ENCODE data around the gene SLFN11.
"Not testable (repeated sequence)": the region's sequence is repeated elsewhere in the genome, so short reads cannot be mapped to it uniquely, and the experiment has no call there.

Gene SLFN11

GRCh38 chr17:35368081-35368830 lies 5.2 kb downstream of the SLFN11 start:
- H3K4me3 ChIP-seq (ENCODE audit: low read depth, low read length), result no peak overlapping the region

GRCh38 chr17:35361027-35361426 lies 12.4 kb downstream of the SLFN11 start:
- DNase-seq (ENCODE audit: low read depth), result no peak
- no peak overlapping the region for H3K4me3 ChIP-seq (ENCODE audit: low read depth, low read length)

More at GRCh38 chr17:35368081-35368830, 5.2 kb downstream of the SLFN11 start:
- DNase-seq (ENCODE audit: low read depth), result no peak

DNA sequence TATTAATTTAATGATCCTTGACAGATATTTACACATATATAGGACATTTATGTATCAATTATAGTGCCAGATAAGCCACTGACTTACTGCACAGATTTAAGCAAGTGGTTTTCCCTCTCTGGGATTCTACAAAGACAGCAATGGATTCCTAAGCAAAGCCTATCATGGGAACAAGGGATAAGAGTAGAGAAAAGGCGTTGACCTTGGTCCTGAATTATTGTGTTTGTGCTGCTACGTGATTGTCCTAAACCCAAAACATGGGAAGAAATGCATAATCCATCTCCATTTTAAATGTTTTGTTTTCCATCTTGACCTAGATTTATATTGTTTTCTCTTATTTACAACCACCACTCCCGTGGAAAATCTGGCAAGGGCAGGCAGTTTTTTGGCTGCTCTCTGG lies 14.0 kb downstream of the SLFN11 start:
- H3K4me3 ChIP-seq (ENCODE audit: low read depth, low read length), result no peak overlapping the region

GRCh38 chr17:35352284-35352683 lies 21.1 kb downstream of the SLFN11 start:
- no peak for DNase-seq (ENCODE audit: low read depth)
- H3K4me3 ChIP-seq (ENCODE audit: low read depth, low read length), result no peak overlapping the region

More for the DNA sequence above, 14.0 kb downstream of the SLFN11 start:
- no peak for DNase-seq (ENCODE audit: low read depth)

GRCh38 chr17:35350493-35350892 lies 22.9 kb downstream of the SLFN11 start:
- H3K4me3 ChIP-seq (ENCODE audit: low read depth, low read length), result no peak overlapping the region
- DNase-seq (ENCODE audit: low read depth), result no peak

DNA sequence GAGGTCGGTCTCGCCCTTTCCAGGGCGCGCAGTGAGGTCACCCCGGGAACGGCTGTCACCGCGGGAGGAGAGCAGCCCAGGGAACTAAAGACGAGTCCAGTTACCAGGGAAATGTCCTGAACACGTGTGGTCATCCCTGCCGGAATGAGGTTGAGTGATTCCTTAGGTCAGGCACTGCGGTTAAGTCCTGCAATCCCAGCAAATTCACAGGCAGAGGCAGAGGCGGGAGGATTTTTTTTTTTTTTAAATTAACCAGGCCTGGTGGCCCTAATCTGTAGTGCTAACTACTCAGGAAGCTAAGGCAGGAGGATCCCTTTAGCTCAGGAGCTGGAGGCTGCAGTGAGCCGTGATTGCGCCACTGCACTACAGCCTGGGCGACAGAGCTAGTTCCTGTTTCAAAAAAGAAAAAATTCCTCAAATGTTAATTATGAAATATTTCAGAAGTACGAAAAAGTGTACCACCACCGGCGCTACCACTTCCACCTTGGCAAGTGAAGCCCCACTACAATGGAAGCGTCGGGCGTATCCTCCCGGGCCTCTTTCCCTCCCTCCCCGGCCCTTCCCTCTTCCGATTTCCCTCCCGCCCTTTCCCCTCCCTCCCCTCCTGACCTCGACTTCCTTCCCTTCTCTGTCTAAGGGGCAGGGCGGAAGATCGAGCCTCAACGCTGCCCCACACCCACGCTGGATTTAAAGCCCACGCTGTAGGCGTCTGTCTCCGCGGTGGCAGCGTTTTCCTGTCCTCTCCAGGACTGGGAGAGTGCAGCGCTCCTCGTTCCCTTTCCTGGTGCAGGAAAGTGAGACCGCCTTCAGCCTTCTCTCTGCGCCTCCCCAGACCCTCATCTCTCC lies 27.3 kb downstream of the SLFN11 start:
- H3K4me3 ChIP-seq (ENCODE audit: low read depth, low read length), result peak overlapping the region; percentile 38

DNA sequence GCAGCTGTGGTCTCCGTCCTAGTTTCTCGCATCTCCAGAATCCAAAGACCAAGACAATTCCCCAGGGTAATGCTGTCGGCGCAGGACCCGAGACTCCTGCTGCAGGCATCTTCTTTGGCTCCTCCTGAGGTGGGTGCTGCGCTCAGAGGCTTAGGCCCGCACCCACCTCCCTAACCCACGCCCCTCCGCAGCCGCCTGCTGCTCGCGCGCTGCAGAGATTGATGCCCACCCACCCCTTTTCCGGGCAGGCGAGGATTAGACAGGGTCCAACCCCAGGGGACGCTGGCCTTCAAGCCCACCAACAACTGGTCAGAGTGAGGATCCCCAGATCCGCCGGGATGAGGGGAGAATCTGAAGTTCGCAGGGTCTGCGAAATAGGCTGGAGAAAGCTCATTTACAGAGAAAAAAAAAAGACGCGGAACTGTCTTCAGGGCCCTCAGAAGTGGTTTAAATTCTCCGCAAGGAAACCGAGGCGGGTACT lies 27.9 kb downstream of the SLFN11 start:
- DNase-seq (ENCODE audit: low read depth), result no peak
- H3K4me3 ChIP-seq (ENCODE audit: low read depth, low read length), result peak overlapping the region; percentile 38

More for the DNA sequence above, 27.3 kb downstream of the SLFN11 start:
- DNase-seq (ENCODE audit: low read depth), result peak; percentile 15

DNA sequence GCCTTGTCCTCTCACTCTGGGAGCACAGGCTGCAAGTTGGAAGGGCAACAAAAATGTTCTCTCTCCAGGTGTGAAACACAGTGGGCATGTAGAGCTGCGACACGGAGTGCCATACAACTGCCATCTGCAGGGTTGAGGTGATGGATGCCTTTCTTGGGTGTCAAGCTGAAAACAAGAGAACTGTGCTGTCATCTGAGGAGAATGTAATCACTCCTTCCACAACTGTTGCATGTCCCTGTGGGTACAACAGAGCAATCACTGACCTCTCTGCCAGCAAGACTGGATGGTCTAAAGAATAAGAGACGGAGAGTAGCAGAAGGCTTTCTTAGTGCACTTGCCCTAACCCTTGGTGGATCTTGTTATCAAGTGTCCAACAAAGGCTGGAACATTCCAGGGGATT lies 29.2 kb downstream of the SLFN11 start:
- no peak for DNase-seq (ENCODE audit: low read depth)
- H3K4me3 ChIP-seq (ENCODE audit: low read depth, low read length), result no peak overlapping the region

DNA sequence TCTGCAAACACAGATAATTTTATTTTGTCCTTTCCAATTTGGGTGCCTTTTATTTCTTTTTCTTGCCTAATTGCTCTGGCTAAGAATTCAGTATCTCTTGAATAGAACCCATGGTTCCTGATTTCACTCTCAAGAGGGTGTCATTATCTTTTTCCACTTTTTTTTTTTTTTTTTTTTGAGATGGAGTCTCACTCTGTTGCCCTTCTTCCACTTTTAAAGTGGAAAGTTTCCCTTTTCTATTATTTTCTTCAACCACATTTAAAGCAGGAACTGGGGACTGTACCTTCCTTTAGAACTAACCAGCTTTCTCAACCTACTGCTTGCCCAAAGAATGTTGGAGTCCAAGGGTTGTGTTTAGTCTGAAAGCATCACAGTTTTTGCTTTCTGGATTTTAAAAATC lies 31.1 kb downstream of the SLFN11 start:
- no peak for DNase-seq (ENCODE audit: low read depth)
- no peak overlapping the region for H3K4me3 ChIP-seq (ENCODE audit: low read depth, low read length)

DNA sequence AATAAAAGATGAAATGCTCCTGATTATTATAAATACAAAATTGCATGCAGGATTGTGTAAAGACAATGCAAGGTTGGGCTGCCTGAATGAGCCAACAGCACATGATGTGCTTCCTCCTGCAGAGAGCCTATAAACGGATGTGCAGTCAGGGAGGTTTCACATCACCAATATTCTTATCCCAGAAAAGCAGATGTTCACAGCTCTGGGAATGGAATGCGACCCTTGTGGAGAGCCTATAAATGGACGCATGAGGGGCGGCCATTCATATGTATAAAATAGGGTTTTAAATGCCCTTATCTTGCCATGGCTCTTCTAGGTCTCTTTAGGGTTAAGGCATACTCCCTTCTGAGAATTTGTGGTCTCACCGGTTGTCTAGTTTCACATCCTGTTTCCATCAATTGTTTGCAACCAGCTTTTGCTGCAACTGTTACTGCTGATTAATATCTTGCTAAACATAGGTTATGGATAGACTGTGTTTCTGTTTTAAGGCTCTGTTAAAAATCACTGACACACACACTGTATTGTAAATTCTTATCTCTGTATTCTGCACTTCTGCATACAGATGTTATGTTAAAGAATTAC lies 31.9 kb downstream of the SLFN11 start:
- H3K4me3 ChIP-seq (ENCODE audit: low read depth, low read length), result no peak overlapping the region
- no peak for DNase-seq (ENCODE audit: low read depth)

DNA sequence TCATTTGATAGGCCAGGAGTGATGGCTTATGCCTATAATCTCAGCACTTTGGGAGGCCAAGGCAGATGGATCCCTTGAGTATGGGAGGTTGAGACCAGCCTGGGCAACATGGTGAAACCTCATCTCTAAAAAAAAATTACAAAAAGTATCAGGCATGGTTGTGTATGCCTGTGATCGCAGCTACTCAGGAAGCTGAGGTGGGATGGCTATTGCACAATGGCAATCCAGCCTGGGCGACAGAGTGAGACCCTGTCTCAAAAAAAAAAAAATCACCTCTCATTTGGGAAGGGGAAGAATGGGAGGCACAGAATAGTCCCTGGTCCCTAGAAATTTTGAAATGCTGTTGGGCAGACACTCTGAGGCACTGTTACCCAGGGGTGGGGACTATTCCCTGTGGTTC lies 35.2 kb downstream of the SLFN11 start:
- no peak for DNase-seq (ENCODE audit: low read depth)
- no peak overlapping the region for H3K4me3 ChIP-seq (ENCODE audit: low read depth, low read length)

DNA sequence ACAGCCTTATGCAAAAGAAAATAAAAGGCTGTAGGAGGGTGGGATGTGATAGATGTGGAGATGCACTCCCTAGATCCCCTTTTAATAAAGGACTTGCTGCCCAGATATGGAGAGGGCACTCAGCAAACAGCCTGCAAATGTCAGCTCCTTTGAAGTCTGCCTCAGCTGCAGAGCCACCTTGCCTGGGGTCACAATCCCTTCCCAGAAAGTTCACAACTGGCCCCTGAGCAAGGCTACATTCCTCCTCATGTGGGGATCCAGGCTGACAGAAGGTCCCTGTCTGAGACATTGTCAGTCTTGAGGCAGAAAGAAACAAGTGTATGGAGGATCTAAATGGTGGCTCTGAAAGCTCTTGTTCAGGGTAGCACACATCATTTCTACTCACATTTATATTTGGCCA lies 36.1 kb downstream of the SLFN11 start:
- no peak for DNase-seq (ENCODE audit: low read depth)
- no peak overlapping the region for H3K4me3 ChIP-seq (ENCODE audit: low read depth, low read length)

- not testable (repeated sequence) for H3K4me3 ChIP-seq (ENCODE audit: low read depth, low read length); DNase-seq (ENCODE audit: low read depth)
Measured at GRCh38 chr17:35333578-35333977, 39.8 kb downstream of the SLFN11 start.

DNA sequence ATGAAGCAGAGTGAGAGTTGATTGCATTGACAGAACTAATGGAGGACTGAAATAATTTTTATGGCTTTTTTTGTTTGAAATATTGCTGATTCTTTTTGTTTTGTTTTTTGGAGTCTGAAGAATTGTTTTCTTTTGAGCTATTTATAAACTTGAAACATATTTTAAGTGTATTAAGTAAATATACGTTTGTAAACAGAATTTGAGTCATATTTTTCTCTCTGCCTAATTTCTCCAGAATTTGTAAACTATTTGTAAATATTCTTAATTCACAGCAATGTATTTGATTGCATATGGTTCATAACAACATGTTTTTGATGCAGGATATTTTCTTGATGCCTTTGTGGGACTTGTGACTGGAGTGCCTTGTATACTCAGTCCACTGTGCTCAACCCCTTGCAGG lies 50.7 kb downstream of the SLFN11 start:
- no peak for DNase-seq (ENCODE audit: low read depth)
- no peak overlapping the region for H3K4me3 ChIP-seq (ENCODE audit: low read depth, low read length)

GRCh38 chr17:35315971-35316370 lies 57.5 kb downstream of the SLFN11 start:
- no peak for DNase-seq (ENCODE audit: low read depth)
- no peak overlapping the region for H3K4me3 ChIP-seq (ENCODE audit: low read depth, low read length)

DNA sequence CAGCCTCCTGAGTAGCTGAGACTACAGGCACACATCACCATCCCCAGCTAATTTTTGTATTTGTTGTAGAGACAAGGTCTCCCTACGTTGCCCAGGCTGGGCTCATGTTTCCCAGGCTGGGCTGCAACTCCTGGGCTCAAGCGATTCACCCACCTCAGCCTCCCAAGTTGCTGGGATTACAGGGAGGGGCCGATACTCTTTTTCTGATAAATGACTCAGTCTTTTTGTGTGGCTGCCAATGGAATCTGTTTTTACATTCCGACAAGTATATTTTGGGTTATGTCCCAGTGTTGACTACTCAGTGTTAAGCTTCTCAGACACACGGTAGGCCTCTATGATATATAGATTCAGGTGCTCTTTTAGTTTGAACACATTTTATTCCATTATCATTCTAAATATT lies 58.1 kb downstream of the SLFN11 start:
- no peak overlapping the region for H3K4me3 ChIP-seq (ENCODE audit: low read depth, low read length)
- DNase-seq (ENCODE audit: low read depth), result peak; percentile 78

DNA sequence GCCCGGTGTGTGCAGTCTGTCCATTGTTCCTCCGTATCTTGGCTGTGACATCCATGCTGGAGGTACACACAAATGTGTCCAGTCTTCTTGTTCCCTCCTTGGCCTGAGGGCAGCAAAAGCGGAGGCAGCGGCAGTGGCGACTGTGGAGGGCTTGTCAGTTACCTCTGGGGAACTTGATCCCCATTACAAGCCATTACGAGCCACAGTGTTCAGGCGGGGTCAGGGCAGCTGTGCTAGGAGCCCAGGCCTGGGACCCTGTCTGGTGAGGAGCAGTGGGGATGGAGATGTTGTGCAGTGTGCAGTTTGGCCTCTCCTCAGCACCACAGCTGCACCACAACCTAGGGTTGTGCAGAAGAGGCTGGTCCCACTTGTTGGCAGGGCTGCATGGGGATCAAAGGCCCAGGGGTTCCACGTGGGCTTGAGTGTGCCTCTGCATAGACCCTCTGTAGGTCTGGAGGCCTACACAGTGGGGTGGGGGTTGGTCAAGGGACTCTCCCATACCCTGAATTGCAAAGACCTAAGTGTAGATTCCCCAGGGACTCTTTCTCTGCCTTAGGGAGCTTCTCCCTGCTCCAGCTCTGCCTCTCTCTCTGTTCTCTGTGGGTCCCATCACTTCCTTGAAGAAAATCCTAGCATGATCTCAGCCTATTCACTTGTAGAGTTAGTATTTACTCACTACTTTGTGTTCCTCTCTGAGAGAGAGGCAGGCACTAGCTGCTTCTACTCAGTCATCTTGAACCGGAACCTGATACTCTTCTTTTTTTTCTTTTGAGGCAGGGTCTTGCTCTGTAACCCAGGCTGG lies 58.8 kb downstream of the SLFN11 start:
- DNase-seq (ENCODE audit: low read depth), result no peak
- H3K4me3 ChIP-seq (ENCODE audit: low read depth, low read length), result no peak overlapping the region

DNA sequence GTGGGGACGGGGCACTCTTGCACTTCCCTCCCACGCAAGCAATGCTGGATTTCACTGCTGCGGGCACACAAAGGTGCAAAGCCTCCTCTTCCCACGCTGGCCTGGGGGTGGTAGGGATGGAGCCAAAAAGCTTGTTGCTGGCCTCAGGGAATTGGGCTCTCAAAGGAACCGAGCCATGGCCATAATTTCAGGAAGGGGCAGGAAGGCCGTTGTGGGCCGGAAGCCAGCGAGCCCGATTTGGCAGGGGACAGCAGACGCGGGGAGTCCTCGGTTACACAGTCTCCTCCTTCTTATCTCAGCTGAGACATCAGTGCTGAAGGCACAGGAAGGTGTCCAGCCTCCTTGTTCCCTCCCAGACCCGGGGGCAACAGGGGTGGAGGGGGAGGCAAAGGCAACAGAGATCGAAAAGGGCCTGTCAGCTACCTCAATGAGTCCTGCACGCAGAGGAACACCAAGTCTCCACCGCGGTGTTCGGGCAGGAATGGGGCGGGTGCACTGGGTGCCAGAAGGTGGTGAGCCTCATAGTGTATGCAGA lies 59.5 kb downstream of the SLFN11 start:
- DNase-seq (ENCODE audit: low read depth), result no peak
- H3K4me3 ChIP-seq (ENCODE audit: low read depth, low read length), result no peak overlapping the region
